Vagina (tissue), 2 donors: Measurements from ENCODE around the gene COPA. TPM values are rescaled to one million over a fixed set of nuclear protein-coding genes. Genes with fewer than 3 reads are reported as not detected.

Experiments
- DNase-seq, 2 donors: peaks; one replicate each; pipeline ENCODE4 v3.0.0-alpha.2; 2017; ENCODE audit errors: extremely low spot score in 2 of 2
- H3K27ac ChIP-seq: fragments of 200-600 bp; sonication (generic); one replicate; pipeline ENCODE4 v1.5.1; 2019
- H3K27me3 ChIP-seq: fragments of 200-600 bp; sonication (generic); one replicate; pipeline ENCODE4 v1.5.1; 2019
- H3K36me3 ChIP-seq, 2 donors: fragments of 200-600 bp; sonication (generic); one replicate each; pipeline ENCODE4 v1.5.1; 2017 to 2019
- H3K4me1 ChIP-seq: fragments of 200-600 bp; sonication (generic); one replicate; pipeline ENCODE4 v1.5.1; 2019
- H3K4me3 ChIP-seq, 2 donors: fragments of 200-600 bp; sonication (generic); 1 replicate in 1 of 2; 2 replicates in 1 of 2; pipeline ENCODE4 v1.5.1; 2016 to 2019
- H3K9me3 ChIP-seq: fragments of 200-600 bp; sonication (generic); one replicate; pipeline ENCODE4 v1.5.1; 2019
- CTCF ChIP-seq, 3 experiments: fragments of 450-650 bp in 2 of 3; fragments of 200-600 bp in 1 of 3; sonication (generic) in 1 of 3; IDR thresholded peaks; one replicate each; pipeline ENCODE4 v1.5.1; 2017 to 2019; ENCODE audit warnings: antibody characterized with exemption in 3 of 3, mild to moderate bottlenecking in 2 of 3, moderate library complexity in 2 of 3
- POLR2A ChIP-seq, 2 donors: fragments of 450-650 bp; IDR thresholded peaks; one replicate each; pipeline ENCODE4 v1.6.1; 2017; ENCODE audit warnings: antibody characterized with exemption in 2 of 2, mild to moderate bottlenecking in 2 of 2, moderate library complexity in 2 of 2
- POLR2AphosphoS5 ChIP-seq, 2 donors: sonication (generic); formaldehyde crosslinking; IDR thresholded peaks; one replicate each; pipeline ENCODE4 v1.9.0; 2017; ENCODE audit warnings: antibody characterized with exemption in 2 of 2, mild to moderate bottlenecking in 2 of 2, low read depth in 1 of 2; ENCODE audit not compliant: insufficient read depth in 1 of 2
- intact Hi-C: fragments of 100-400 bp; cut with DNase I; formaldehyde crosslinking; loops from one replicate; pipeline ENCODE4 v1.15.1; 2023
- total RNA-seq: library from RNA; depleted of rRNA; stranded (reverse); fragments of >200 nt; gene quantifications from one replicate; pipeline ENCODE4 v1.2.3, GENCODE V29; 2016

The COPA gene
- total RNA-seq, 1 donor from 2014 or later, result 106 TPM

GRCh38 chr1:160282807-160283206, 60.2 kb downstream of the COPA start:
- no peak overlapping the region for H3K4me3 ChIP-seq
- no peak for DNase-seq
- peaks cover 0 to 52% of the 10 kb centered on the region in 2 donors for H3K36me3 ChIP-seq
- TF ChIP-seq POLR2AphosphoS5 (IDR thresholded peaks at IDR 0.05; ENCODE audit: insufficient read depth in 1 of 2, low read depth in 1 of 2), result no peak
- no peak for TF ChIP-seq POLR2A (IDR thresholded peaks at IDR 0.05)
- TF ChIP-seq CTCF (IDR thresholded peaks at IDR 0.05), result no peak
- H3K27me3 ChIP-seq, result no peaks in the 10 kb centered on the region
- intact Hi-C loops, result no loop called here
- H3K4me1 ChIP-seq, result peaks cover 25% of the 10 kb centered on the region
- peak overlapping the region; percentile 90 for H3K27ac ChIP-seq
- no peaks in the 10 kb centered on the region for H3K9me3 ChIP-seq

GRCh38 chr1:160277987-160278386, 65.1 kb downstream of the COPA start:
- intact Hi-C loops, result no loop called here
- Histone ChIP-seq H3K36me3 (peaks cover 0 to 64% of the 10 kb centered on the region in 2 donors), H3K4me3 (no peak overlapping the region), H3K9me3 (no peaks in the 10 kb centered on the region), H3K27me3 (no peaks in the 10 kb centered on the region), H3K4me1 (peaks cover 5% of the 10 kb centered on the region), H3K27ac (no peak overlapping the region)
- TF ChIP-seq CTCF (IDR thresholded peaks at IDR 0.05), result no peak
- no peak for TF ChIP-seq POLR2A (IDR thresholded peaks at IDR 0.05)
- TF ChIP-seq POLR2AphosphoS5 (IDR thresholded peaks at IDR 0.05; ENCODE audit: insufficient read depth in 1 of 2, low read depth in 1 of 2), result no peak
- no peak for DNase-seq

GRCh38 chr1:160277330-160277729, 65.7 kb downstream of the COPA start:
- no peak overlapping the region for H3K4me3 ChIP-seq
- intact Hi-C loops, result no loop called here
- peaks cover 0 to 58% of the 10 kb centered on the region in 2 donors for H3K36me3 ChIP-seq
- DNase-seq, result no peak
- no peak for TF ChIP-seq CTCF (IDR thresholded peaks at IDR 0.05)
- no peak for TF ChIP-seq POLR2A (IDR thresholded peaks at IDR 0.05)
- no peak for TF ChIP-seq POLR2AphosphoS5 (IDR thresholded peaks at IDR 0.05; ENCODE audit: insufficient read depth in 1 of 2, low read depth in 1 of 2)
- no peaks in the 10 kb centered on the region for H3K4me1 ChIP-seq
- H3K9me3 ChIP-seq, result no peaks in the 10 kb centered on the region
- H3K27ac ChIP-seq, result no peak overlapping the region
- no peaks in the 10 kb centered on the region for H3K27me3 ChIP-seq

GRCh38 chr1:160271025-160271424, 72.0 kb downstream of the COPA start:
- Histone ChIP-seq H3K9me3 (no peaks in the 10 kb centered on the region), H3K36me3 (no peaks in the 10 kb centered on the region), H3K27ac (no peak overlapping the region), H3K4me3 (no peak overlapping the region), H3K4me1 (no peaks in the 10 kb centered on the region), H3K27me3 (no peaks in the 10 kb centered on the region)
- TF ChIP-seq POLR2AphosphoS5 (IDR thresholded peaks at IDR 0.05; ENCODE audit: insufficient read depth in 1 of 2, low read depth in 1 of 2) (no peak), CTCF (IDR thresholded peaks at IDR 0.05) (no peak), POLR2A (IDR thresholded peaks at IDR 0.05) (no peak)
- intact Hi-C loops, result no loop called here
- no peak for DNase-seq

- peaks cover 4% of the 10 kb centered on the region for H3K4me1 ChIP-seq
- H3K27ac ChIP-seq, result no peak overlapping the region
- no peaks in the 10 kb centered on the region for H3K9me3 ChIP-seq
- no peaks in the 10 kb centered on the region for H3K36me3 ChIP-seq
- no peaks in the 10 kb centered on the region for H3K27me3 ChIP-seq
- DNase-seq, result no peak
- intact Hi-C loops, result no loop called here
- H3K4me3 ChIP-seq, result no peak overlapping the region
- TF ChIP-seq CTCF (IDR thresholded peaks at IDR 0.05) (no peak), POLR2A (IDR thresholded peaks at IDR 0.05) (no peak), POLR2AphosphoS5 (IDR thresholded peaks at IDR 0.05; ENCODE audit: insufficient read depth in 1 of 2, low read depth in 1 of 2) (no peak)
Measured at GRCh38 chr1:160267284-160267991, 75.6 kb downstream of the COPA start.
